Neural progenitor cell (in vitro differentiated cells): ENCODE data around the gene CYP4X1. TPM values are rescaled to one million over a fixed set of nuclear protein-coding genes. Genes with fewer than 3 reads are reported as not detected.

Experiments
- DNase-seq: peaks from one replicate; pipeline ENCODE4 v3.0.0-alpha.2; 2016; ENCODE audit warnings: low spot score
- H2AFZ ChIP-seq: fragments of 200-600 bp; sonication (generic); replicated peaks from 2 replicates; pipeline ENCODE4 v1.6.1; 2016; ENCODE audit warnings: antibody characterized with exemption
- H3F3A ChIP-seq: fragments of 200-600 bp; sonication (generic); 2 replicates; pipeline ENCODE4 v1.6.1; 2016; ENCODE audit warnings: antibody characterized with exemption, low read depth
- H3K27ac ChIP-seq: fragments of 200-600 bp; sonication (generic); 2 replicates; pipeline ENCODE4 v1.5.1; 2016; ENCODE audit warnings: mild to moderate bottlenecking
- H3K27me3 ChIP-seq: fragments of 200-600 bp; sonication (generic); 2 replicates; pipeline ENCODE4 v1.6.1; 2016; ENCODE audit warnings: mild to moderate bottlenecking, moderate library complexity
- H3K36me3 ChIP-seq: fragments of 200-600 bp; sonication (generic); 2 replicates; pipeline ENCODE4 v1.5.1; 2016
- H3K4me1 ChIP-seq: fragments of 200-600 bp; sonication (generic); 2 replicates; pipeline ENCODE4 v1.6.1; 2016; ENCODE audit warnings: mixed run types
- H3K4me2 ChIP-seq: fragments of 200-600 bp; sonication (generic); 2 replicates; pipeline ENCODE4 v1.6.1; 2016
- H3K4me3 ChIP-seq: fragments of 200-600 bp; sonication (generic); 2 replicates; pipeline ENCODE4 v1.5.1; 2016
- H3K79me2 ChIP-seq: fragments of 200-600 bp; sonication (generic); 2 replicates; pipeline ENCODE4 v1.6.1; 2016; ENCODE audit warnings: low read depth
- H3K9ac ChIP-seq: fragments of 200-600 bp; sonication (generic); 2 replicates; pipeline ENCODE4 v1.6.1; 2016
- H3K9me3 ChIP-seq: fragments of 200-600 bp; sonication (generic); 2 replicates; pipeline ENCODE4 v1.5.1; 2016; ENCODE audit warnings: low read depth
- H4K20me1 ChIP-seq: fragments of 200-600 bp; sonication (generic); 2 replicates; pipeline ENCODE4 v1.6.1; 2016; ENCODE audit warnings: low read depth
- H3K27ac Mint-ChIP-seq: 3 replicates; pipeline ENCODE4 v1.8.0; 2021; ENCODE audit warnings: mixed read lengths
- H3K27me3 Mint-ChIP-seq: 2 replicates; pipeline ENCODE4 v1.8.0; 2022; ENCODE audit warnings: low read depth, mild to moderate bottlenecking, inconsistent platforms, moderate library complexity, mixed read lengths; ENCODE audit not compliant: insufficient read depth
- H3K36me3 Mint-ChIP-seq: 3 replicates; pipeline ENCODE4 v1.8.0; 2021; ENCODE audit warnings: mixed read lengths
- H3K4me1 Mint-ChIP-seq: 3 replicates; pipeline ENCODE4 v1.8.0; 2021; ENCODE audit warnings: mixed read lengths
- H3K4me3 Mint-ChIP-seq: 3 replicates; pipeline ENCODE4 v1.8.0; 2021; ENCODE audit warnings: mild to moderate bottlenecking, moderate library complexity, mixed read lengths
- H3K9me3 Mint-ChIP-seq: 3 replicates; pipeline ENCODE4 v1.8.0; 2020; ENCODE audit warnings: mixed read lengths
- EZH2 ChIP-seq: fragments of 200-600 bp; sonication (generic); IDR thresholded peaks from 2 replicates; pipeline ENCODE4 v1.6.1; 2017; ENCODE audit warnings: antibody characterized with exemption, mild to moderate bottlenecking, moderate library complexity
- EZH2phosphoT487 ChIP-seq: fragments of 200-600 bp; sonication (generic); IDR thresholded peaks from 2 replicates; pipeline ENCODE4 v1.6.1; 2017; ENCODE audit warnings: antibody characterized with exemption
- total RNA-seq: library from RNA; depleted of rRNA; stranded (reverse); fragments of >200 nt; gene quantifications from 2 replicates; pipeline ENCODE4 v1.2.3, GENCODE V29; 2015; ENCODE audit warnings: low replicate concordance
- TF ChIP-seq, protein P1 (sequence below): fragments of 200-600 bp; sonication (generic); IDR thresholded peaks from 2 replicates; pipeline ENCODE4 v1.5.1; 2017; ENCODE audit warnings: antibody characterized with exemption, mild to moderate bottlenecking

Gene CYP4X1
- total RNA-seq, 1 donor from 2014 or later = 0.17 TPM

DNA sequence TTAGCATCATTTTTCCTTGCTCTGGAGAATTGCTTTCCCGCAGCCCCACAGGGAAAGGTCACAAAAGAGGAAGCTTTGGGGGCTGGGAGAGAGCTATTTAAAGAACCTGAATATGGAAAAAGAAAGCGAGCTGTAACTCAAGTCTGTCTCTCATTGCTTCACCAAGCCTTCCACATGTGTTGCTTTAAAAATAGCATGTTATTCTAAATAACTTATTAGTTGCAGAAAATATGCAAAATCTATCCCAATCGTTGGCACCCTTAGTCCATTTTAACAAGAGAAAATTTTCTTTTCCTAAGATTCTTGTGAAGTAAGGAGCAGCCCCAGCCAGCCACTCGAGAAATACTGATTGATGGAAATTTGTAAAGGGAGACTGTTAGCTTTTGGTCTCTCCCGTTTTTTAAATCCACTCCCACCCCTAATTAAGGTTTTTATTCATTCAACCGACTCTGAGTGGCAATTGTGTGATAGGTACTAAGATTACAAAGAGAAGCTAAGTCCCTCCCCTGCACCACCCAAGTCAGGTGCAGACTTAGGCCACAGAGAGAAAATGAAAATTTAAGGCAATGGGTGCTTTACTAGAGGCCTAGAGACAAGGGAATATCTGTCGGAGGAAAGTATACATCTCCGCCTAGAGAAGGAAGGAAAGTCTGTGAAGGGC, 802 bp downstream of the CYP4X1 start:
- TF ChIP-seq EZH2 = no peak
- TF ChIP-seq, protein P1, sequence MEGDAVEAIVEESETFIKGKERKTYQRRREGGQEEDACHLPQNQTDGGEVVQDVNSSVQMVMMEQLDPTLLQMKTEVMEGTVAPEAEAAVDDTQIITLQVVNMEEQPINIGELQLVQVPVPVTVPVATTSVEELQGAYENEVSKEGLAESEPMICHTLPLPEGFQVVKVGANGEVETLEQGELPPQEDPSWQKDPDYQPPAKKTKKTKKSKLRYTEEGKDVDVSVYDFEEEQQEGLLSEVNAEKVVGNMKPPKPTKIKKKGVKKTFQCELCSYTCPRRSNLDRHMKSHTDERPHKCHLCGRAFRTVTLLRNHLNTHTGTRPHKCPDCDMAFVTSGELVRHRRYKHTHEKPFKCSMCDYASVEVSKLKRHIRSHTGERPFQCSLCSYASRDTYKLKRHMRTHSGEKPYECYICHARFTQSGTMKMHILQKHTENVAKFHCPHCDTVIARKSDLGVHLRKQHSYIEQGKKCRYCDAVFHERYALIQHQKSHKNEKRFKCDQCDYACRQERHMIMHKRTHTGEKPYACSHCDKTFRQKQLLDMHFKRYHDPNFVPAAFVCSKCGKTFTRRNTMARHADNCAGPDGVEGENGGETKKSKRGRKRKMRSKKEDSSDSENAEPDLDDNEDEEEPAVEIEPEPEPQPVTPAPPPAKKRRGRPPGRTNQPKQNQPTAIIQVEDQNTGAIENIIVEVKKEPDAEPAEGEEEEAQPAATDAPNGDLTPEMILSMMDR = no peak
- no peak for TF ChIP-seq EZH2phosphoT487
- peak overlapping the region; percentile 75 for H3K4me3 Mint-ChIP-seq
- H3K79me2 ChIP-seq = no peaks in the 10 kb centered on the region
- peaks cover 51% of the 10 kb centered on the region for H3K27me3 ChIP-seq
- no peaks in the 10 kb centered on the region for H3K36me3 Mint-ChIP-seq
- H3K9me3 Mint-ChIP-seq = peaks cover 2% of the 10 kb centered on the region
- no peaks in the 10 kb centered on the region for H3K36me3 ChIP-seq
- peak; percentile 4 for DNase-seq
- H4K20me1 ChIP-seq = no peaks in the 10 kb centered on the region
- no peak overlapping the region for H3K27ac Mint-ChIP-seq
- H3K4me3 ChIP-seq = peak overlapping the region; percentile 62
- peak overlapping the region; percentile 97 for H2AFZ ChIP-seq
- peaks cover 9% of the 10 kb centered on the region for H3F3A ChIP-seq
- no peak overlapping the region for H3K9ac ChIP-seq
- no peaks in the 10 kb centered on the region for H3K9me3 ChIP-seq
- peaks cover 12% of the 10 kb centered on the region for H3K4me1 Mint-ChIP-seq
- H3K27ac ChIP-seq = no peak overlapping the region
- peak overlapping the region; percentile 91 for H3K4me2 ChIP-seq
- peaks cover 37% of the 10 kb centered on the region for H3K27me3 Mint-ChIP-seq
- H3K4me1 ChIP-seq = peaks cover 9% of the 10 kb centered on the region

DNA sequence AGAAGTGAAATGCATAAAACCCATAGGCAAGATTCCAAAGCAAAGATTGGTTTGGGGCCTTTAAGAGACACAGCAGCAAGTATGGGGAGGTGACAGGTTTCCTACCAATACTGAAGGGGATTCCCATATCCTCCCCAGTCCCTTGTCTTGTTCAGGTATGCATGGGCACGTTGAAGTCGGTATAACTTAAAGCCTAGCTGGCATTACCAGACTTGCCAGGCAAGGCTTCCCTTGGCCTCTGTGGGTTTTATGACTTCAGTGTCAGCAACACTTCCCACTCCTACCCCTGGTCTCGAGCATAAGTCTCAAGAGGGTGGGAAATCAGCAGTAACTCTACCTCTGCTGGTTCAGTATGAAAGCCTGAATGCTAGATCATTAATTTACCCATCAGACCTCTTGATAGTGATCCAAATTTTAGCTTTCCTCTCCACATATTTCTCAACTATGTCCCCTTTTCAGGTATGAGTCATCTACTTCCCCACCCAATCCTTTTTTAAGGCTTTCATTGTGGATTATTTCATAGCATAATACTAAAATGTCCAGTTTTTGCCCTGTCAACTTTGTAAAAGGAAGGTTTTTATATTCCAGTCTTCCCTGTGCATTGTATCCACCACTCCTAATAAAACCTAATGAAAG, 6.8 kb downstream of the CYP4X1 start:
- no peaks in the 10 kb centered on the region for H3K79me2 ChIP-seq
- H3K36me3 ChIP-seq = no peaks in the 10 kb centered on the region
- no peak overlapping the region for H3K9ac ChIP-seq
- no peak overlapping the region for H3K4me3 ChIP-seq
- H3K27ac Mint-ChIP-seq = no peak overlapping the region
- no peak for TF ChIP-seq EZH2phosphoT487
- TF ChIP-seq EZH2 = no peak
- TF ChIP-seq, protein P1 = no peak
- no peaks in the 10 kb centered on the region for H3F3A ChIP-seq
- no peaks in the 10 kb centered on the region for H3K4me1 Mint-ChIP-seq
- no peaks in the 10 kb centered on the region for H3K9me3 Mint-ChIP-seq
- no peak overlapping the region for H3K27ac ChIP-seq
- no peaks in the 10 kb centered on the region for H3K4me1 ChIP-seq
- H3K27me3 ChIP-seq = peaks cover 12% of the 10 kb centered on the region
- no peaks in the 10 kb centered on the region for H4K20me1 ChIP-seq
- H3K4me3 Mint-ChIP-seq = no peak overlapping the region
- peaks cover 6% of the 10 kb centered on the region for H3K27me3 Mint-ChIP-seq
- no peaks in the 10 kb centered on the region for H3K36me3 Mint-ChIP-seq
- no peak overlapping the region for H3K4me2 ChIP-seq
- no peaks in the 10 kb centered on the region for H3K9me3 ChIP-seq
- H2AFZ ChIP-seq = no peak overlapping the region
- no peak for DNase-seq

DNA sequence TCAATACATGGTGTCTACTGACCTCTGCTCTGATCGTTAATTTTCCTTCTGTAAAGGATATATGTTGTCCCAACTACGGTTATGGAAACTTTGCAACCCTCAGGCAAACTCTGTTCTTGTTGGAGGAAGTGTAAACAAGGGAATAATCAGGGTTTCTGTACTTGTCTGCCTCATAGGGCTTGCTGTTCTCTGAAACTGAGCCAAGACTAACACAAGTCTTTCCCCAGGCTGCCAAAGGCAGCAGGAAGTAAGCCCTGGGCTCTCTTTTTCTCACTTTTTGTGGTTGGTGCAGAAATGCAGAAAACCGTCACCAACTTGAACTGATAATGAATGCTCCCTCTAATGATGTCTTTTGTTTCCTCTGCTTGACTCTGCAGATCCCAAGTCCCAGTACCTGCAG, 7.6 kb downstream of the CYP4X1 start:
- Histone ChIP-seq H3K79me2 (no peaks in the 10 kb centered on the region), H3K9me3 (no peaks in the 10 kb centered on the region), H3K4me3 (no peak overlapping the region), H3K4me2 (no peak overlapping the region), H4K20me1 (no peaks in the 10 kb centered on the region), H3K9ac (no peak overlapping the region), H3K27me3 (peaks cover 4% of the 10 kb centered on the region), H2AFZ (no peak overlapping the region), H3K27ac (no peak overlapping the region), H3F3A (no peaks in the 10 kb centered on the region), H3K36me3 (no peaks in the 10 kb centered on the region), H3K4me1 (no peaks in the 10 kb centered on the region)
- DNase-seq = no peak
- Mint-ChIP-seq H3K36me3 (no peaks in the 10 kb centered on the region), H3K4me1 (no peaks in the 10 kb centered on the region), H3K9me3 (no peaks in the 10 kb centered on the region), H3K27me3 (no peaks in the 10 kb centered on the region), H3K27ac (no peak overlapping the region), H3K4me3 (no peak overlapping the region)
- TF ChIP-seq, protein P1 = no peak
- TF ChIP-seq EZH2 (no peak), EZH2phosphoT487 (no peak)
